Urothelium cell line (cell line): Measurements from ENCODE around the gene REC114.

Experiments
- DNase-seq: peaks from one replicate; pipeline ENCODE4 v3.0.0; 2011; ENCODE audit warnings: low spot score, mixed read lengths
- FAIRE-seq: peaks from 2 replicates; lab custom pipeline; 2011; peaks lifted over from hg19 to GRCh38; lab: Jason Lieb, UNC

REC114 gene

GRCh38 chr15:73601451-73602445 is 158.8 kb downstream of the REC114 start:
- no peak for DNase-seq
- FAIRE-seq, result no peak

GRCh38 chr15:73602446-73602843 is 159.5 kb downstream of the REC114 start:
- DNase-seq, result no peak
- FAIRE-seq, result no peak

DNA sequence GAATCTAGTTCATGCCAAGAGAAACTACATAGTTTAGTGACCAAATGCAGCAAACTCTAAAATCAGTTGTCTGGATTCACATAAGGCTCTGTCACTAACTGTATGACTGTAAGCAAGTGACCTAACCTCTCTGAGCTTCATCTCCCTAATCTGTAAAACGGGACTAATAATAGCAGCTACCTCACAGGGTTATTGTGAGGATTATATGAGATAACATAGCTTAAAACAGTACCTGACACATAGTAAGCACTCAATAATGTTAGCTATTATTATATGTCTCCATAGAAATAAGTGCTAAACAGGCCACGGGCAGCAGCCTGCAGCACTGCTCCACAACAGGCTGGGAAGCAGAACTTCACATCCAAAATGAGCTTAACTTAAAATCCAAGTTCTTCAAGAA is 160.0 kb downstream of the REC114 start:
- DNase-seq (no peak), FAIRE-seq (no peak)

DNA sequence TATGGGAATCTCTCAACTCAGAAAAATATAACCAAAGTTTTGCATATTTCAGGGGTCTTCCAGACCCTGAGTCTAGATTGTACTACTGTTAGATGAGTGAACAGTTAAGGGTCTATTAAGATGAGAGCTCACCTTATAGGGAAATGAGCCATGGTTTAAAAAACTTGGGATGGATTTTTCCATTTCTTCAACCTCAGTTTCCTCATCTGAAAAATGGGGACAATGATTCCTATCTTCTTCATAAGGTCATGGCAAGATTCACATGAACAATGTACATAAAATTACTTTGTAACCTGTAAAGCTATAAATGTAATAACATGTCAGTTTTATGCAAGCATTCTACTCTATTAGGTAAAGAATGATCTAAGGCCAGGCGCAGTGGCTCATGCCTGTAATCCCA is 161.5 kb downstream of the REC114 start:
- no peak for DNase-seq
- FAIRE-seq, result no peak

DNA sequence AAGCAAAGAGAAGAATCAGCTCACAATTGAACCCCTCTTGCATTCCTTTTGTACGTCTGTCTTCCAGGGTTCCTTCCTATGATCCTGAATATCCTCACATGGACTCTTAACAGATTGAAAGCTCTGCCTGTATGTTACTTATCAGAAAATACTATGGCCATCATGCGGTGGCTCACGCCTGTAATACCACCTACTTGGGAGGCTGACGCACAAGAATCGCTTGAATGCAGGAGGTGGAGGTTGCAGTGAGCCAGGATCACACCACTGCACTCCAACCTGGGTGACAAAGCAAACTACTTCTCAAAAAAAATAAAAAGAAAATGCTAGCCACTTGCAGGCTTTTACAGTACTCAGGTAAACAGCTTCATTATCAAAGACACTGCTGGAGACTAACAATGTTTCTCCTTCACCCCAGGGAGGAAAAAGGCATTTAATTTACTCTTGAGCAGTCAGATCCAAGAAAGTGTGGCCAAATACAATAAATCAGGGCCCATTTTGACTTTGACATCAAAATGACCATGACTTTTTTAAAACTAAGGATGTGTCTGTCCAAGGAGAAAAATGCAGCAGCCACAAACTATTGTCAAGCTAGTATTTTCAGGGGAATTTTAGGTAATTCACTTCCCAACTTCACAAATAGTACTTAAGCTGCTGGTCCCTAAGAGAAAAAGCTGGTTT is 162.9 kb downstream of the REC114 start:
- FAIRE-seq, result no peak
- DNase-seq, result no peak

GRCh38 chr15:73607405-73607804 is 164.4 kb downstream of the REC114 start:
- FAIRE-seq, result no peak
- DNase-seq, result no peak

DNA sequence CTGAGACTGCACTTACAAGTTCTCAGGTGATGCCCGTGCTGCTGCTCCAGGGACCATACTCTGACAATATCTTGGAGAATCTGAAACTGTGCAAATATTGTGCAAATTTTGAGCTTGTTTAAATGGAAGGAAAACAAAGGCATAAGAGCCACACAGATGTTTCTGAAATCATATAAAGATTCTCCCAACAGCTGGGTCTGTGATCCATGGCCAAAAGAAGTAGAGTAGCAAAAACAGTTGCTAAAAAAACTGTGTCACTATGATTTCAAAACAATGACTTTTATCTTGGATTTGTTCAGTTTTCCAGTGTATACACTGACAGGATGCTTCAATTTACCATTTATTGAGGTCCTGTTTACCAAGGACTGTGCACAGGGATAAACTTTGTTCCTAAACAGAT is 164.9 kb downstream of the REC114 start:
- DNase-seq (no peak), FAIRE-seq (no peak)

DNA sequence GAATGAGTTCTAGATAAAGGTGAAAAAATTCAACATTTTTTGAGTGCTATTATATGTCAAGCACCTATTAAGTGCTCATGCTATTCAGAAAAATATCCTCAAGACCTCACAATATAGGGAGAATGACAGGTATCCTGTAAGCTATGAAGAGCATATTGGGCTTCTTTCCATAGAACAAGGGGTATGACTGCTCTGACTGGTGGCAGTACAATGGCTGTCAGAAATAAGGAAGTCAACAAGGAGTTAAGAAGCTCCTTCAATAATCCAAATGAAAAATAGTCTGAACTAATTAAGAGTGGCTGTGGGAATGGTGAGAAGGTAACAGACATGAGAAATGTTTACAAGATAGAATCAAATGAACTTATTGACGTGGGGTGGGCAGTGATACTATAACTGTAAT is 165.5 kb downstream of the REC114 start:
- DNase-seq, result no peak
- FAIRE-seq, result no peak

DNA sequence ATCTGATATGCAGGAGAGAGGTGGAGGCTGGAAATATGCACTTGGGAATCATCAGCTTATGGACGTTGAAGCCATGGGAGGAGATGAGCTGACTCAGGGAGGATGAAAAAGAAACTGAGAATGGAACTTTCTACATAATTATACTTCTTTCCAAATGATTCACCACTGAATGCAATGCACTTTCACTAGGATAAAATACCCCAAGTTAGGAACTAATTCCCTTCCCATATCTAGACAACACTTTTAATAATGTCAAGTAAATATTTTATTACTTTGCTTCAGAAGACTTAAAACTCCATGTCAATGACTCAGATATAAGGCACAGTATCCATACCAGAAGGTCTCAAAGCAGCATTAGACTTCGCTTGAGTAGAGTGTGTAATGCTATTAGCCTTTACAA is 166.0 kb downstream of the REC114 start:
- FAIRE-seq, result no peak
- DNase-seq, result no peak
